Hematopoietic multipotent progenitor cell treated with erythropoietin and hydrocortisone succinate and interleukin-3 and kit ligand, for 15 days (in vitro differentiated cells): ENCODE measurements around the gene ATP5MG.
"Not testable (repeated sequence)": the region's sequence is repeated elsewhere in the genome, so short reads cannot be mapped to it uniquely, and the experiment has no call there.

Experiments used
- DNase-seq: peaks from one replicate; pipeline ENCODE4 v3.0.0-alpha.2; 2015; ENCODE audit warnings: low spot score

Gene ATP5MG

GRCh38 chr11:118410055-118410745 lies 8.8 kb downstream of the ATP5MG start:
- no peak for DNase-seq

GRCh38 chr11:118411530-118411929 lies 10.1 kb downstream of the ATP5MG start:
- no peak for DNase-seq

GRCh38 chr11:118412921-118413320 lies 11.5 kb downstream of the ATP5MG start:
- no peak for DNase-seq

- peak; percentile 60 for DNase-seq
Measured at GRCh38 chr11:118415062-118415738, 13.8 kb downstream of the ATP5MG start.

- DNase-seq = peak; percentile 93
Measured at GRCh38 chr11:118415739-118416068, 14.3 kb downstream of the ATP5MG start.

- DNase-seq = not testable (repeated sequence)
Measured at GRCh38 chr11:118416900-118417299, 15.5 kb downstream of the ATP5MG start.

GRCh38 chr11:118417801-118418200 lies 16.4 kb downstream of the ATP5MG start:
- no peak for DNase-seq

GRCh38 chr11:118418766-118419165 lies 17.4 kb downstream of the ATP5MG start:
- DNase-seq = no peak

GRCh38 chr11:118427707-118428106 lies 26.3 kb downstream of the ATP5MG start:
- no peak for DNase-seq

- no peak for DNase-seq
Measured at GRCh38 chr11:118430956-118431355, 29.6 kb downstream of the ATP5MG start.

GRCh38 chr11:118434123-118434552 lies 32.7 kb downstream of the ATP5MG start:
- no peak for DNase-seq

- no peak for DNase-seq
Measured at GRCh38 chr11:118434553-118435289, 33.3 kb downstream of the ATP5MG start.

- DNase-seq = no peak
Measured at GRCh38 chr11:118435290-118435892, 34.0 kb downstream of the ATP5MG start.

GRCh38 chr11:118435893-118436624 lies 34.7 kb downstream of the ATP5MG start, which contains the start of gene KMT2A:
KMT2A (plus strand) TSS chr11:118436492; CDS start chr11:118436513, 21 bp downstream.
- DNase-seq = peak; percentile 83

- DNase-seq = peak; percentile 34
Measured at GRCh38 chr11:118436639-118437207, 35.3 kb downstream of the ATP5MG start.

- peak; percentile 68 for DNase-seq
Measured at GRCh38 chr11:118437208-118438125, 36.1 kb downstream of the ATP5MG start.

- peak; percentile 68 for DNase-seq
Measured at GRCh38 chr11:118438314-118438931, 37.0 kb downstream of the ATP5MG start.

- DNase-seq = no peak
Measured at GRCh38 chr11:118439646-118440045, 38.2 kb downstream of the ATP5MG start.

- DNase-seq = no peak
Measured at GRCh38 chr11:118441770-118442275, 40.4 kb downstream of the ATP5MG start.

GRCh38 chr11:118442301-118442700 lies 40.9 kb downstream of the ATP5MG start:
- DNase-seq = no peak
